ENCODE data around the gene LRIG2. TPM values are rescaled to one million over a fixed set of nuclear protein-coding genes. Genes with fewer than 3 reads are reported as not detected.
A peak's percentile ranks its signal among the peaks of the same experiment; 100 is the strongest.

The LRIG2 gene
- total RNA-seq, 2 experiments from 2014 or later = 12.9 to 15.8 TPM

DNA sequence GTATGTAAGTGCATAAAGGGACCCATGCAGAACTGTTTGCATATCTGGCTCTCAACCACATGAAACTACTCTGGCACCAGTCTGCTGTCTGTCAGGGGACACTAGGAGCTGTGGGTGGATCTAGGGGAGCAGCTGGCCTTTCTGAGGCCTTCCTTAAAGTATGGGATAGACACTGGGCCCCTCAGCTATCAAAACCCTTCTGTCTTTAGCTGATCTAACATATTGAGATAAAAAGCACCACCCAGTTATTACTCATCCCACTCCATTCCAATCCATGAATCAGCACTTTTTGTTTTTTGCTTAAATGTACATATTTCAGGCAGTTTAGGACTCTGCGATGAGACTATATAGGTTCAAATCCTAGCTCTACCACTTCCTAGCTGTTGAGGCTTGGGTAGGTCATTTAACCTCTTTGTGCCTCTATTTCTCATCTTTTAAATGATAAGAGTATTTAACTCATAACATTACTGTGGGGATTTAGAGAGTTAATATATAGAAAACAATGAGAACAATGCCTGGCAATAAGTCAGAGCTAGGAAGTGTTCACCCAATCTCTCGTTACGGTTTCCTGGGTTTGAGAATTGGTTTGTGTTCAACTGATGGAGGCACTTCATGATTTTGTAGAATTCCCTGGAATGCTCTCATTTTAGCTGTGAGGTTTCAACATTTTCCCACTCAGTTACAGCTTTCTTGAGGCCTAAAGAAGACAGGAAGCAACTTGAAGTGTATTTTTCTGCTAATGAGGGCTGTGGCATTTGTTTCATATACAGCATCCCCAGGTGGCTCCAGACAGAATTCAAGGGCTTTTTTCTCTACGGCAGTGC is 68.9 kb downstream of the LRIG2 start:
- no peaks in the 10 kb centered on the region for H3K27me3 Mint-ChIP-seq
- POLR2A ChIA-PET = interaction anchor here (1.2 to 1.5 kb wide), 3 partner anchors 69 to 311 kb away, joined by 4 read pairs; partner anchors contain the start of gene LRIG2
- ATAC-seq (ENCODE audit: poor library complexity) (no peak), DNase-seq (no peak)
- no peak for TF ChIP-seq CTCF (IDR thresholded peaks at IDR 0.05)
- H3K27ac Mint-ChIP-seq = peak overlapping the region; percentile 25
- no peaks in the 10 kb centered on the region for H3K36me3 ChIP-seq (ENCODE audit: insufficient read depth, low read length)
- H3K9me3 Mint-ChIP-seq = no peaks in the 10 kb centered on the region
- H3K36me3 Mint-ChIP-seq (ENCODE audit: low read depth) = no peaks in the 10 kb centered on the region
- intact Hi-C loops (cut with DNase I, micrococcal nuclease) = loop anchor here (2.0 to 10.0 kb wide), 4 partner anchors 311 to 1137 kb away; no protein-coding TSS in a partner anchor
- peaks cover 44% of the 10 kb centered on the region for H3K4me1 Mint-ChIP-seq (ENCODE audit: low read depth)
- CTCF ChIA-PET = interaction anchor here (1.4 kb wide), 1 partner anchor 9 kb away, joined by 4 read pairs; no protein-coding TSS in a partner anchor
- no peaks in the 10 kb centered on the region for H3K27me3 ChIP-seq (ENCODE audit: control insufficient read depth in 1 of 2, insufficient read depth in 2 of 2, low read length in 2 of 2)
- H3K27ac ChIP-seq (ENCODE audit: low read depth in 1 of 2, low read length in 2 of 2) = no peak overlapping the region
- no peak overlapping the region for H3K4me3 Mint-ChIP-seq
- H3K4me3 ChIP-seq (ENCODE audit: low read length) = no peak overlapping the region
- H3K9me3 ChIP-seq (ENCODE audit: control insufficient read depth in 1 of 2, insufficient read depth in 1 of 2, low read length in 2 of 2) = no peaks in the 10 kb centered on the region
- peaks cover 16% of the 10 kb centered on the region for H3K4me1 ChIP-seq (ENCODE audit: insufficient read depth, low read length)

- intact Hi-C loops (cut with DNase I, micrococcal nuclease) = loop anchor here in 1 of 2 experiments (5.0 to 10.0 kb wide), 2 partner anchors 710 to 1132 kb away; no protein-coding TSS in a partner anchor
- DNase-seq (no peak), ATAC-seq (ENCODE audit: poor library complexity) (no peak)
- peaks cover 23% of the 10 kb centered on the region for H3K4me1 ChIP-seq (ENCODE audit: insufficient read depth, low read length)
- no peak for TF ChIP-seq CTCF (IDR thresholded peaks at IDR 0.05)
- ChIA-PET CTCF (no interaction called here), POLR2A (interaction anchor here (1.2 to 1.5 kb wide), 2 partner anchors 70 to 310 kb away, joined by 4 read pairs; partner anchors contain the start of gene LRIG2)
- H3K36me3 Mint-ChIP-seq (ENCODE audit: low read depth) = no peaks in the 10 kb centered on the region
- peaks cover 54% of the 10 kb centered on the region for H3K4me1 Mint-ChIP-seq (ENCODE audit: low read depth)
- no peaks in the 10 kb centered on the region for H3K9me3 Mint-ChIP-seq
- H3K36me3 ChIP-seq (ENCODE audit: insufficient read depth, low read length) = no peaks in the 10 kb centered on the region
- peak overlapping the region; percentile 25 for H3K27ac Mint-ChIP-seq
- H3K27ac ChIP-seq (ENCODE audit: low read depth in 1 of 2, low read length in 2 of 2) = no peak overlapping the region
- H3K4me3 ChIP-seq (ENCODE audit: low read length) = no peak overlapping the region
- no peaks in the 10 kb centered on the region for H3K9me3 ChIP-seq (ENCODE audit: control insufficient read depth in 1 of 2, insufficient read depth in 1 of 2, low read length in 2 of 2)
- H3K27me3 ChIP-seq (ENCODE audit: control insufficient read depth in 1 of 2, insufficient read depth in 2 of 2, low read length in 2 of 2) = no peaks in the 10 kb centered on the region
- H3K4me3 Mint-ChIP-seq = no peak overlapping the region
- no peaks in the 10 kb centered on the region for H3K27me3 Mint-ChIP-seq
These were observed 69.8 kb downstream of the LRIG2 start for GRCh38 chr1:113142791-113143190.

DNA sequence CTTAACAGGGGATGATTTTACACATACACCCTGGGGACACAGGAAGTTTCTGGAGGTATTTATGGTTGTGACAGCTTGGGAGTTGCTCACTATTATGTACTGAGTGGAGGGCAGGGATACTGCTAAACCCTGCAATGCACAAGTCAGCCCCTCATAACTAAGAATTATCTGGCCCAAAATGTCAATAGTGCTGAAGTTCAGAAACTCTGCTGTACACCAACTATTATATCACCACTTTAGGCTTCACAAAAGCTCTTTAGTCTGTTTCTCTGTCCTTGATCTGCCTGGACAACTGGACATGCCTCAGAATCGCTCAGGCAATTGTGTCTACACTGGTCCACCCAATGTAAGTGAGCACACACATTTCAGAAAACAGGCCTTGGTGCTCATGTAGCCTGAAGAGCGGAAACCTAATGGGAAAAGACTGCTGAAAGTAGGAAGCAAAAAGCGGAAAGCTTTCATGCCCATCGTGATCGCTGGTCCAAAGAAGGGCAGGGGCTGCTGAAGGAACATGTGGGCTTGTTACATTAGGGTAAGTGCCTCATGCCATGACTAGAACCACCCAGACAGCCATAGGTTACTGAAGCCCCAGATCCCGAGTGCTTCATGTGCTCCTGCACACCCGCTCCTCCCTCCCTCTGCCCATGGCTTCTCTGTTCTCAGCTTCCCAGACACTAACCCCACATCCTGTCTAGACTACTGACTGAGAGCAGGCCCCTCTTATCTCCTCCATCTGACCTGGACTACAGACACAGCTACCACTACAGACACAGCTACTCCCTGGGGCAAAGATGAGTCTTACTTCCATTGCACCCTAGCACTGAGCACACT is 73.5 kb downstream of the LRIG2 start:
- Mint-ChIP-seq H3K27ac (peak overlapping the region; percentile 1), H3K36me3 (ENCODE audit: low read depth) (no peaks in the 10 kb centered on the region), H3K4me3 (no peak overlapping the region), H3K27me3 (no peaks in the 10 kb centered on the region), H3K9me3 (no peaks in the 10 kb centered on the region), H3K4me1 (ENCODE audit: low read depth) (peaks cover 46% of the 10 kb centered on the region)
- POLR2A ChIA-PET = no interaction called here
- Histone ChIP-seq H3K4me1 (ENCODE audit: insufficient read depth, low read length) (peaks cover 19% of the 10 kb centered on the region), H3K4me3 (ENCODE audit: low read length) (no peak overlapping the region), H3K36me3 (ENCODE audit: insufficient read depth, low read length) (no peaks in the 10 kb centered on the region), H3K27me3 (ENCODE audit: control insufficient read depth in 1 of 2, insufficient read depth in 2 of 2, low read length in 2 of 2) (no peaks in the 10 kb centered on the region), H3K9me3 (ENCODE audit: control insufficient read depth in 1 of 2, insufficient read depth in 1 of 2, low read length in 2 of 2) (no peaks in the 10 kb centered on the region), H3K27ac (ENCODE audit: low read depth in 1 of 2, low read length in 2 of 2) (no peak overlapping the region)
- no peak for TF ChIP-seq CTCF (IDR thresholded peaks at IDR 0.05)
- CTCF ChIA-PET = interaction anchor here (0.7 kb wide), 1 partner anchor 15 kb away, joined by 4 read pairs; no protein-coding TSS in a partner anchor
- peak in 10 of 14 experiments; percentile 2 to 65 (median 10) for DNase-seq
- intact Hi-C loops (cut with DNase I, micrococcal nuclease) = loop anchor here in 1 of 2 experiments (10.0 kb wide), 1 partner anchor 1128 kb away; no protein-coding TSS in a partner anchor
- peak; percentile 92 for ATAC-seq (ENCODE audit: poor library complexity)

All from CD4-positive, alpha-beta T cell (primary cell).